Endodermal cell (in vitro differentiated cells): Measurements from ENCODE around the gene STK32B. TPM values are rescaled to one million over a fixed set of nuclear protein-coding genes. Genes with fewer than 3 reads are reported as not detected.

Experiments used
- DNase-seq: peaks from one replicate; pipeline ENCODE4 v3.0.0-alpha.2; 2017
- H3K27ac ChIP-seq: 2 replicates; pipeline ENCODE4 v1.5.1; 2013; ENCODE audit warnings: mild to moderate bottlenecking, low read depth, low read length, moderate library complexity
- H3K27me3 ChIP-seq: 2 replicates; pipeline ENCODE4 v1.6.1; 2013; ENCODE audit warnings: mild to moderate bottlenecking, low read length, moderate library complexity; ENCODE audit not compliant: insufficient read depth, control insufficient read depth, poor library complexity, severe bottlenecking
- H3K36me3 ChIP-seq: 2 replicates; pipeline ENCODE4 v1.7.0; 2013; ENCODE audit warnings: mild to moderate bottlenecking, low read length, moderate library complexity; ENCODE audit not compliant: control insufficient read depth, insufficient read depth
- H3K4me1 ChIP-seq: one replicate; pipeline ENCODE4 v1.7.0; 2013; ENCODE audit warnings: low read length; ENCODE audit not compliant: control insufficient read depth, insufficient read depth
- H3K4me3 ChIP-seq: 2 replicates; pipeline ENCODE4 v1.5.1; 2013; ENCODE audit warnings: mild to moderate bottlenecking, low read length, moderate library complexity
- H3K9ac ChIP-seq: 2 replicates; pipeline ENCODE4 v1.6.1; 2013; ENCODE audit warnings: mild to moderate bottlenecking, low read length, moderate library complexity; ENCODE audit not compliant: poor library complexity, severe bottlenecking; ENCODE audit errors: extremely low read depth
- H3K9me3 ChIP-seq: 2 replicates; pipeline ENCODE4 v1.6.1; 2013; ENCODE audit warnings: mild to moderate bottlenecking, low read length, moderate library complexity; ENCODE audit not compliant: control insufficient read depth
- H3K27ac Mint-ChIP-seq: 2 replicates; pipeline ENCODE4 v1.8.0; 2020; ENCODE audit warnings: mixed read lengths
- H3K27me3 Mint-ChIP-seq: 2 replicates; pipeline ENCODE4 v1.8.0; 2021; ENCODE audit warnings: mild to moderate bottlenecking, mixed read lengths; ENCODE audit not compliant: insufficient read depth
- H3K36me3 Mint-ChIP-seq: 2 replicates; pipeline ENCODE4 v1.8.0; 2020; ENCODE audit warnings: low read depth, mixed read lengths
- H3K4me1 Mint-ChIP-seq: 2 replicates; pipeline ENCODE4 v1.8.0; 2020; ENCODE audit warnings: mixed read lengths
- H3K4me3 Mint-ChIP-seq: 2 replicates; pipeline ENCODE4 v1.8.0; 2020; ENCODE audit warnings: mild to moderate bottlenecking, moderate library complexity, mixed read lengths
- H3K9me3 Mint-ChIP-seq: 2 replicates; pipeline ENCODE4 v1.8.0; 2020; ENCODE audit warnings: mild to moderate bottlenecking, mixed read lengths
- WGBS, 2 experiments: methylation state at CpG; one replicate each; pipeline versions ENCODE4 v1.1.5 to v1.1.7; 2013; ENCODE audit warnings: missing lambda C conversion rate in 2 of 2, mixed read lengths in 1 of 2; ENCODE audit not compliant: insufficient coverage in 1 of 2, insufficient read length in 1 of 2; 5-methylcytosine and 5-hydroxymethylcytosine counted together
- total RNA-seq, 2 donors: library from RNA; stranded (reverse); fragmentation: NEBNext Ultra II Directional in 1 of 2; extraction: Animal tissue kit (Norgen Biotek cat#: 25700) in 1 of 2; gene quantifications; 2 replicates in 1 of 2; 3 replicates in 1 of 2; pipeline ENCODE4 v1.2.1, GENCODE V29; 2021
- TF ChIP-seq, protein P1 (sequence below): fragments of 200-600 bp; sonication (generic); conservative IDR thresholded peaks from 2 replicates; pipeline ENCODE4 v1.5.0; 2021; ENCODE audit warnings: antibody characterized with exemption, mild to moderate bottlenecking

Gene STK32B
- total RNA-seq, 2 donors from 2014 or later, result 1.4 to 1.5 TPM

GRCh38 chr4:5021546-5021945 lies 29.7 kb upstream of the STK32B start:
- Mint-ChIP-seq H3K36me3 (no peaks in the 10 kb centered on the region), H3K4me3 (no peak overlapping the region), H3K4me1 (no peaks in the 10 kb centered on the region), H3K9me3 (peaks cover 2% of the 10 kb centered on the region), H3K27ac (no peak overlapping the region), H3K27me3 (peaks cover 3% of the 10 kb centered on the region)
- H3K9me3 ChIP-seq, result no peaks in the 10 kb centered on the region
- no peaks in the 10 kb centered on the region for H3K4me1 ChIP-seq
- no peak overlapping the region for H3K9ac ChIP-seq
- no peaks in the 10 kb centered on the region for H3K36me3 ChIP-seq
- no peak overlapping the region for H3K4me3 ChIP-seq
- H3K27me3 ChIP-seq, result peaks cover 6% of the 10 kb centered on the region
- TF ChIP-seq, protein P1, sequence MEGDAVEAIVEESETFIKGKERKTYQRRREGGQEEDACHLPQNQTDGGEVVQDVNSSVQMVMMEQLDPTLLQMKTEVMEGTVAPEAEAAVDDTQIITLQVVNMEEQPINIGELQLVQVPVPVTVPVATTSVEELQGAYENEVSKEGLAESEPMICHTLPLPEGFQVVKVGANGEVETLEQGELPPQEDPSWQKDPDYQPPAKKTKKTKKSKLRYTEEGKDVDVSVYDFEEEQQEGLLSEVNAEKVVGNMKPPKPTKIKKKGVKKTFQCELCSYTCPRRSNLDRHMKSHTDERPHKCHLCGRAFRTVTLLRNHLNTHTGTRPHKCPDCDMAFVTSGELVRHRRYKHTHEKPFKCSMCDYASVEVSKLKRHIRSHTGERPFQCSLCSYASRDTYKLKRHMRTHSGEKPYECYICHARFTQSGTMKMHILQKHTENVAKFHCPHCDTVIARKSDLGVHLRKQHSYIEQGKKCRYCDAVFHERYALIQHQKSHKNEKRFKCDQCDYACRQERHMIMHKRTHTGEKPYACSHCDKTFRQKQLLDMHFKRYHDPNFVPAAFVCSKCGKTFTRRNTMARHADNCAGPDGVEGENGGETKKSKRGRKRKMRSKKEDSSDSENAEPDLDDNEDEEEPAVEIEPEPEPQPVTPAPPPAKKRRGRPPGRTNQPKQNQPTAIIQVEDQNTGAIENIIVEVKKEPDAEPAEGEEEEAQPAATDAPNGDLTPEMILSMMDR, result no peak
- WGBS, 2 experiments, result 90% methylated on average over 3 of the region's 3 CpGs; no CpG with 5 or more reads in 1 of the 2 experiments
- DNase-seq, result no peak
- no peak overlapping the region for H3K27ac ChIP-seq

- H3K36me3 ChIP-seq, result no peaks in the 10 kb centered on the region
- Mint-ChIP-seq H3K9me3 (peaks cover 2% of the 10 kb centered on the region), H3K27ac (no peak overlapping the region), H3K36me3 (no peaks in the 10 kb centered on the region), H3K4me3 (no peak overlapping the region), H3K27me3 (peaks cover 8% of the 10 kb centered on the region), H3K4me1 (no peaks in the 10 kb centered on the region)
- H3K27ac ChIP-seq, result no peak overlapping the region
- no peaks in the 10 kb centered on the region for H3K4me1 ChIP-seq
- TF ChIP-seq, protein P1, result no peak
- no peaks in the 10 kb centered on the region for H3K27me3 ChIP-seq
- DNase-seq, result no peak
- no peaks in the 10 kb centered on the region for H3K9me3 ChIP-seq
- WGBS, 2 experiments, result 88 to 89% methylated on average over 5 to 6 of the region's 6 CpGs
- no peak overlapping the region for H3K4me3 ChIP-seq
- H3K9ac ChIP-seq, result no peak overlapping the region
Observed at GRCh38 chr4:5024673-5025072, 26.6 kb upstream of the STK32B start.

DNA sequence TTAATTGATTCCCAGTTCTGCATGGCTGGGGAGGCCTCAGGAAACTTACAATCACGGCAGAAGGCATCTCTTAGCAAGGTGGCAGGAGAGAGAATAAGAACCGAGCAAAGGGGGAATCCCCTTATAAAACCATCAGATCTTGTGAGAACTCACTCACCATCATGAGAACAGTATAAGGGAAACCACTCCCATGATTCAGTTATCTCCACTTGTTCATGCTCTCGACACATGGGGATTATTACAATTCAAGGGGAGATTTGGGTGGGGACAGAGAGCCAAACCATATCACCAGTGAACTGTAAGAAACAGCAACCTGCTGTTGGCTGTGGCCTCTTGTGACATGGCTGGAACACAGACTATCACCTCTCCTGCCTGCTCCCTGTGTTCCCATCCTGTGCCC lies 24.9 kb upstream of the STK32B start:
- H3K9ac ChIP-seq, result no peak overlapping the region
- peaks cover 8% of the 10 kb centered on the region for H3K27me3 Mint-ChIP-seq
- TF ChIP-seq, protein P1, result no peak
- no peaks in the 10 kb centered on the region for H3K4me1 ChIP-seq
- no peak overlapping the region for H3K27ac Mint-ChIP-seq
- no peak overlapping the region for H3K27ac ChIP-seq
- no peaks in the 10 kb centered on the region for H3K27me3 ChIP-seq
- H3K4me3 Mint-ChIP-seq, result no peak overlapping the region
- 77 to 100% methylated on average over 2 to 3 of the region's 3 CpGs for WGBS, 2 experiments
- H3K9me3 ChIP-seq, result no peaks in the 10 kb centered on the region
- peaks cover 2% of the 10 kb centered on the region for H3K9me3 Mint-ChIP-seq
- no peaks in the 10 kb centered on the region for H3K36me3 ChIP-seq
- DNase-seq, result no peak
- H3K4me1 Mint-ChIP-seq, result no peaks in the 10 kb centered on the region
- no peaks in the 10 kb centered on the region for H3K36me3 Mint-ChIP-seq
- H3K4me3 ChIP-seq, result no peak overlapping the region
